Fibroblast of the conjunctiva (primary cell): ENCODE results near the gene TBCCD1.
"Not testable (repeated sequence)": the region's sequence is repeated elsewhere in the genome, so short reads cannot be mapped to it uniquely, and the experiment has no call there.

Experiments used
- DNase-seq: peaks from one replicate; pipeline ENCODE4 v3.0.0-alpha.2; 2010; ENCODE audit warnings: low read depth

Gene TBCCD1

DNA sequence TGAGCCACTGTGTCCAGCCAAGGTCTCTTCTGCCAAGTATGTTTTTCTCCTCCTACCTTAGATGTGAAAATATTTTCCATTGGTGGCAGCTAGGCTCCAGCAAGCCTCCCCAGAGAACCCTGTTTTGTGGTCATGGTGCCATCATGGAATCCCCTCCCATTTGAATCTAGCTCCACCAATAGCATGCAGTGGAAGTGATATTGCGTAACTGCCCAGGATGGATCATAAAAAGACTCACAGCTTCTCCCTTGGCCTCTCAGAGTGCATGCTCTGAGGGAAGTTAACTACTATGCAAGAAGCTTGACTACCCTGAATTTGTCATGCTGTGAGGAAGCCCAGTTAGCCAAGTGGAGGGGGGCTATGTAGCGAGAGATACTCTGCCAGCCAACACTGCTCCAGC, 50.5 kb downstream of the TBCCD1 start:
- no peak for DNase-seq

DNA sequence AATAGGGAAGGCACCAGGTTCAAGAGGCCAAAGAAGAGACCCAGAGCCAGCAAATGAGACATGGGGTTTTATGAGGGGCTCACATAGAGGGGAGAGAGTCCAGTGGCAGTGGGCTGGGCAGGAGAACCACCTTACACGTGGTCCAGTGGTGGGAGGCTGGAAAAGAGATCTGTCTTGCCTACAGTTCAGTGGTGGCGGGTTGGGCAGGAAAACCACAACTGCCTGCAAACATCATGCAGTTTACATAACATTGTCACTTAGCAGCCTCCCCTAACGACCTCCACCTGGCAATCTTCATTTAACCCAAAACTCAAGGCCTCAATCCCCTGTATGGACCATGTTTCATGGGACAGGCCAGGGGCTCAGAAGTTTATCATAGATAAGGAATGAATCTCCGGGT, 52.0 kb downstream of the TBCCD1 start:
- no peak for DNase-seq

DNA sequence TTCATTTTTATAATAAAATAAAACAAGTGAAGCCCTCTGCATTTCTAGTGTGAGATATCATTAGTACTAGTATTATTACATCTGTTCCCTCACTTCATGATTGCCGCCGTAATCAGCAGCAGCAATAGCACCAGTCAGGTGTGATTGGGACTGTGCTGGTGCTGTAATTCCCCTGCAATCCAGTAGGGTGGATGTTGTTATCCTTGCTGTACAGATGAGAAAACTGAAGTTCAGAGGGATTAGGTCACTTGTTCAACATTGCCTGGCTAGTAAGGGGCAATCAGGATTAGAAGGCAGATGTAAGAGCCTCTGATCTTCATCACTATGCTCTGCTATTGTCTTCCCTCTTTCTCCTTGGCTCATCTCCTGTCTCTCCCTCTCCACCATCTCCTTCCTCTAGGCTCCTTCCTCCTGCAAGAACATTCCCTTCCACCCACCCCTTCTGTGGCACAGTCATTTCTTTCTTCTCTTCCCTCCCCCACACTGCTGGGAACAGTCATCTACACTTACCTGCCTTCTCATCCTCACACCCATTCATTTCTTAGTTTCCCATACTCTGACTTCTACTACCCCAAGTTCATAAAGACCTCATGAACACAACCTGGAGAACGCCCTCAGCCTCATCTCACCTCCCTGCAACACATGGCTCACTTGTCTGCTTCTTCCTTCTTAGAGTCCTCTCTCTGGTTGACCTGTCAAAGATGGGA, 52.7 kb downstream of the TBCCD1 start:
- DNase-seq, result no peak

DNA sequence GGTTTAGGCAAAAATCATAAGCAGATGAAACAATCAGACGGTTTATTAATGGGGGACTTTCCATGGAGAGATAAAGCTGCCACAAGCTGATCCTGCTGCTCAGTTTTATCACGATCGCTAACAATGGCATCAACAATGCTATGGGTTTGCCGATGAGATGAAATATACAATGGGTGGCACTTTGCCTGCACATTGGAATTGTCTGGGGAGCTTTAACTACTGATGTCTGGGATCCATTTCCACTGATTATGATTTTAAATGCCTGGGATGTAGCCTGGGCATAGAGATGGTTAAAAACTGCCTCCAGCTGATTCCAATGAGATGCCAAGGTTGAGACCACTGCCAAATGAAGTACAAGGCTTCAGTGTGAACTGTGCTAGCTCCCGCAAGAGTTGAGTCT, 53.8 kb downstream of the TBCCD1 start:
- no peak for DNase-seq

DNA sequence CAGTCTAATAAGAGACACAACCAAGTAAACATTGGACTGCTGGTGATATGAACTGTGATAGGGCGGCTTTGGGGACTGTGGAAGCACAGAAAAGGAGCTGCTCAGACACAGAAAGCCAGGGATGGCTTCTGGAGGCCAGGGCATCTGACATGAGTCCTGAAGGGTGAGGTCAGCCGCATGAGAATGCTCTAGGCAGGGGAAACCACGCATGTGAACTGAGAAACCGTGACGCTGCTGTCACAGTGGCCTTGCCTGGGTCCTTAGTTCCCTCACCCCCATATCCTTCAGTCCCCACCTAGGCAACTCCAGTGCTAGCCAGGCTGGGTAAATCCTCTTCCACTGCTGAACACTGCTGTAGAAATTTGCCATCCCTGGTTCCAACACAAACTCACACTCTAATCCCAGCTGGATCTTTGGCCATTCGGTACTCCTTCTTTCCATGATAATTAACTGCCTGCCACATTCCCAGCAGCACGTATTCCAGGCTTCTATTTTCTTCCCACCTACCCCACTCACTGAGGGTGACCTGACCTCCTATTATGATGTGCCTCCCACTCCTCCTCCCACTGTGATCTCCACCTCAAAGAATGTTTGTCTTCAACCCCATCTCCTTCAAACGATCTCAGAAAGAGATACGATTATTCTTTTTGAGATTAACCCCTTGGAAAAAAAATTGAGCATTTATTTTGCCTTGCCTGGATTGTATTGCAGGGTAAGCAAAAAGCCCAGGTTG, 54.4 kb downstream of the TBCCD1 start:
- no peak for DNase-seq

DNA sequence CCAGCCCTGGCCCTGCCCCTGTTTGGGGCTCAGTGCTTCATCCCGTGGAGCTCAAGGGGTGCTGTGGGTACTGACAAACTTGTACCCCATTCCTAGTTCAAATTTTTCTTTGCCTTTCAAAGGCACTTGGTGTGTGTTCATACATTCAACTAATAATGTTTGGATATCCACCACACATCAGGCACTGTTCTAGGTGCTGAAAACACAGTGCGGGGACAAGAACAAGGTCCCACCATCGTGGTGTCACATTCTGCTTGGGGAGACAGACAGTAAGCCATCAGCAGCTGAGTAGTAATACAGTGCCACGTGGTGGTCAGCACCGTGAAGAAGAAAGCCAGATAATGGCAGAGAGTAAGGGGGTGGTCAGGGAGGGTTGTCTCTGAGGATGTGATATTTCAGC, 55.4 kb downstream of the TBCCD1 start:
- no peak for DNase-seq

DNA sequence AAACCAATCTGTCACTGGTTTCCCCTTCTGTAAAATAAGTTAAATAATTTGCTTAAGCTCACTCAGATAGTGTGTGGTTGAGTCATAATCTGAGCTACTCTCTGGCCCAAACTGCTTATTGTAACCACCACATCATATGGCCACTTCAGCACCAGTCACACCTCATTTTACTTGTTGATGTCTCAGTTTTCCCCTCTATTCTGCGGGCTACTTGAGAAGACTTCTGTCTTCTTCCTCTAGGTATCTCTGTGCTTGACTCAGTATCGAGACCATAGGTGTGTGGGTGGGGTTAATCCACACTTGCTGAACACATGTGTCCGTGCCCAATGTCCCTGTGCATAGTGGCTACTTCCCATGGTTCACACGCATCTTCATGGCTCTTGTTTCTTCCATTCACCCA, 55.9 kb downstream of the TBCCD1 start:
- DNase-seq, result no peak

DNA sequence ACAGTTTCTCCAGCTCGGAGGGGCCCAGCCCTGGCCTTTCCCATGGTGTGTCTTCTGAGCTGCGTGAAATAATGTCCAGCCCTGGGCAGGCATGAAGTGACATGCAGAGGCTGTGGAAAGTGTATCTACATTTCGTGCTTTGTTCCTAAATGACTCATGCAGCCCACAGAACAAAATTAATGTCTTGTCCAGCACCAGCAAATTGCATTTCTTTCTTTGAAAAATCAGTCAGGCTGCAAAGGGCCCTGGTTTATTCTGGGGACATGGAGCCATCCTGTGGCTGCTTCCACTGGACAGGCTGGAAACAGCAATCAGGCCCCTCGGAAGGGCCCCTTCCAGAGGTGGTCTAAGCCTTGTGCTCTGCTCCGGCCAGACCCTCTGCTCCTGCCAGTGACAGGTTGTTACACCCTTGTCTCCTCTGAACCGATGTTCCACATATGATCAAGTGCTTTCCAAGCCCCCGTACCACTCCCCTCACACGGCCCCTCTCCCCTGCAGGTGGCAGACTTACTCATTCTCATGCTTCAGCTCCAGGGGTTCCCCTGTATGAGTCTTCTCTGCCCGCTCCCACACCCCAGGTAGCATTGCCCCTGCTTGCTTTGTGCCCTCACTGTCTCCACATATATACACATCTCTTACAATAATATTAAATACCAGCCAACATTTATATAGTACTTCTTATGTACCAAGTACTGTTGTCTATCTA, 56.6 kb downstream of the TBCCD1 start:
- DNase-seq, result no peak

DNA sequence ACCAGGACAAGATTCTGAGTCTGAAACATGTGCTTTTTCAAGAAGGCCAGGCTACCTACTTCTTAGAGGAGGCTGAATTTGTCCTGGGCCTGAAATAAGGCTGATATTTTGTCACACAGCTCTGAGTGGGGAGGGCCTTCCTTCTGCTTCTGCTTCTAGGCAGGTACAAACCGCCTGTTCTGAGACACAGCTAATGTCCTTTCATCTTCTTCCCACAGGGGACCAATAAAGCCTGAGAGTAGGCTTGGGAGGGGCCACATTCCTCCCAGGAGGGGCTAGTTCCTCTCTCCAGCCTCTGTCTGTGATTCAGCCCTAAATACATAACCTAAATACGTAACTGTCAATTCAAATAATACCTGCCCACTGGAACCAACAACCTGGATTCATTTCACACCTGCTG, 57.7 kb downstream of the TBCCD1 start:
- no peak for DNase-seq

DNA sequence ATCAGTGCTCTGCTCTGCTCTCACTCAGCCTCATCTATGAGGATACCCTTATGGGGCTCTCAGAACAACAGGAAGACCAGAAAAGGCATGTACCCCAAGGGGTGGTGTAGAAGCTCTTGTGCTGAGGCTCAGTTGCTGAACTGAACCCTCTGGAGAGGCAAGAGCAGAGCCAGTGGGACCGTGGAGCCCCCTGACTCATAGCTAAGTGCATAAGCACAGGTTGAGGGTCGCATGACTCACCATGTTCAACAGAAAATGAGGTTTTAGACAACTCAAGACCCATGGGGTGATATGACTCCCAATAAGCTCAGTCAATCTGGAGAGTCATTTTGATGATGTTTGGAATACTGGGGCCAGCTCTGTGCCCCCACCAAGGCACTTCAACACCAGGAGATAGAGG, 60.3 kb downstream of the TBCCD1 start:
- no peak for DNase-seq

DNA sequence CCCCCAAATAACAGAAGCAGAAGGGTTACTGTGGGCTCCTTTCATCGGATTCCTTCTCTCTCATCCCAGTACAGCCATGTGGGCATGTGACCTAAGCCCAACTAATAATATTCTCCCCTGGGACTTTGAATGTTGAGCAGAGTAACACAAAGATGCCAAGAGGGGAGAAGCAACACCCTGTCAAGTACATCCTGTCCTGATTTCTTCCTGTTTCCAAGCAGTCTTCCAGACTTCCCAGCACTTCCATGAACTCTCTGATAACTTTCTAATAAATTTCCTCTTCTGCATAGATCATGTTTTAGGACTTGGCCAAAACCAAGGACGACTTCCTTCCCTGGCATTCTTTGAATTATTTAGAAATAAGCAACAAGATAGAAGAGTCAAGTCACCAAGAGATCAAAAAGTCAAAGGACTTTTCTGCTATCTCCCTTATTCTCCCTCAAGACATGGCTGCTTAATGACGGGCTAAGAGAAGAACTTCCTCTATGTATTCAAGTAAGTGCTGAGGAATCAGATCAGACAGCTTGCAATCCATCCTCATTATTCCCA, 60.9 kb downstream of the TBCCD1 start:
- DNase-seq, result no peak

DNA sequence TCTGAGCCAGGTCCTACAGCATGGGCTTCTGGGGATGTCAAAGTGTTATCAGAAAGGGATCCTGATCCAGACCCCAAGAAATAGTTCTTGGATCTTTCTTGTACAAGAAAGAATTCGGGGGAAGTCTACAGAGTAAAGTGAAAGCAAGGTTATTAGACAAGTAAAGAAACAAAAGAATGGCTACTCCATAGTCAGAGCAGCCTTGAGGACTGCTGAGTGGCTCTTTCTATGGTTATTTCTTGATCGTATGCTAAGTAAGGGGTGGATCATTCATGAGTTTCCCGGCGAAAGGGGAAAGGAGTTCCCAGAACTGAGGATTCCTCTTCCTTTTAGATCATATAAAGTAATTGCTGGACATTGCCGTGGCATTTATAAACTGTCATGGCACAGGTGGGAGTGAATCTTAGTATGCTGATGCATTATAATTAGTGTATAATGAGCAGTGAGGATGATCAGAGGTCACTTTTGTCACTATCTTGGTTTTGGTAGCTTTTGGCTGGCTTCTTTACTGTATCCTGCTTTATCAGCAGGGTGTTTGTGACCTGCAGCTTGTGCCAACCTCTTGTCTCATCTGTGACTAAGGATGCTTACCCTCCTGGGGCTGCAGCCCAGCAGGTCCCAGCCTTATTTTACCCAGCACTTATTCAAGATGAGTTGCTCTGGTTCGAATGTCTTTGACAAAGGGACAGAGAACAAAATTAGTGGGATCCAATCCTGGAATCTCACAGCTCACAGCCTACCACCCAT, 64.0 kb downstream of the TBCCD1 start:
- no peak for DNase-seq

DNA sequence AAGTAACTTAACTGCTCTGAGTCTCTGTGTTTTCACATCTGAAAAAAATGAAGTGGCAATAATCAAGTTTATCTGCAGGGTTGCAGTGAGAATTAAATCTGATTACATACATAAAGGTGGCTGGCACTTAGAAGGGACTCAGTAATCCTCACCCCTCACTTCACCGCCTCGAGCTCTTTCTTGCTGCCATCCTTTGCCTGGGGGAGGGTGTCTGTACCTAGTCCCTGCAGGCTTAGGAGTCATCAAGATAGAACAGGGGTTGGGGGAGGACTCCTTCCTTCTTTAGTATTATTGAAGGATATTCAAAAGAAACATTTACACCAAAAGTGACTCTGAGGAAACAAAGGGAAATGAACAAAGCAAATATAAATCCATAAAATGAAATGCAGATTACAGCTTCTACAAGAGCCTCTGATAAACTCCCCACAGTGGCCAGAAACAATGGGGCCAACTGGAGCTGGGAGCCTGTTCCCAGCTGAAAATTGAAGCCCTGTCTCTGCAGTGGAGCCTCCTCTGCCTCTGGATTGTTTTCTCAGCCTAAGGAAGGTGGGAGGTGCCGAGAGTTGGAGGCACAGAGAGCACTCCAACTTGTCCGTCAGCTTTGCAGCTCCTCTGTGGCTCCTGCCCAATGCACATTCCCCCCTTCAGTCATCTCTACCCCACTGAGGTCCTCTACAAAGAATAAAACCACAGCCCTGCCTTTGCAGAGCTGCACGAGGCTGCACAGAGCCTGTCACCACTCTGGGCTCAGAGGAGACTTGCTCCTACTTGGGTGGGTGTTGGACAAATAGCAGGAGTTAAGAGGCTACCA, 64.8 kb downstream of the TBCCD1 start:
- no peak for DNase-seq

DNA sequence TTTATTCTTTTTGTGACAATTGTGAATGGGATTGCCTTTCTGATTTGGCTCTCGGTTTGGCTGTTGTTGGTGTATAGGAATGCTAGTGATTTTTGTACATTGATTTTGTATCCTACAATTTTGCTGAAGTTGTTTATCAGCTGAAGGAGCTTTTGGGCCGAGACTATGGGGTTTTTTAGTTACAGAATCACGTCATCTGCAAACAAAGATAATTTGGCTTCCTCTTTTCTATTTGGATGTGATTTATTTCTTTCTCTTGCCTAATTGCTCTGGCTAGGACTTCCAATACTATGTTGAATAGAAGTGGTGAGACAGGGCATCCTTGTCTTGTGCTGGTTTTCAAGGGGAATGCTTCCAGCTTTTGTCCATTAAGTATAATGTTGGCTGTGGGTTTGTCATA, 67.2 kb downstream of the TBCCD1 start:
- not testable (repeated sequence) for DNase-seq

DNA sequence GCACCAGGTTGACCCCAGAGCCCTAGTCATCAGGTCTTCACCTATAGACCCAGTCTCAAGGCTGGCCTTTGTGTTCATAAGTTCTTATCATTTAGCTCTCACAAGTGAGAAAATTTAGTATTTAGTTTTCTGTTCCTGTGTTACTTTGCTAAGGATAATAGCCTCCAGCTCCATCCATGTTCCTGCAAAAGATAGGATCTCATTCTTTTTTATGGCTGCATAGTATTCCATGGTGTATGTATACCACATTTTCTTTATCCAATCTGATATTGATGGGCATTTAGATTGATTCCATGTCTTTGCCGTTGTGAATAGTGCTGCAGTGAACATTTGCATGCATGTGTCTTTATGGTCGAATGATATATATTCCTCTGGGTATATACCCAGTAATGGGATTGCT, 69.1 kb downstream of the TBCCD1 start:
- DNase-seq, result not testable (repeated sequence)

DNA sequence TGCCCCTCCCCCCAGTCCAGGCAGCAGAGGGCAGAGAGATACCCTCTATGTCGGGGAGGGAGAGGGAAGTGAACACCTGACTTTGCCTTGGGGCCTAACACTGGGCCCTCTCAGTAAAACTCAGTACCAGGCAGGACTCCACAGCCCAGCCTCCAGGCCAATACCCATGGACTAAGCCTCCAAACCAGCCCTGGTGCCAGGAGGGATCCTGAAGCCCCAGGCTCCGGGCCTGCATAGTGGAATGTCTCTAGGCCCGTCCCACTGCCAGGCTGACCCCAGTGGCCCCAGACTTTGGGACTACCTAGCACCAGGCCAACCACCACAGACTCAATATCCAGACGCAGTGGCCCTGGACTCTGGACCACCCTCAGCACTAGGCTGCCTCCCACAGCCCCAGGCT, 69.5 kb downstream of the TBCCD1 start:
- no peak for DNase-seq

DNA sequence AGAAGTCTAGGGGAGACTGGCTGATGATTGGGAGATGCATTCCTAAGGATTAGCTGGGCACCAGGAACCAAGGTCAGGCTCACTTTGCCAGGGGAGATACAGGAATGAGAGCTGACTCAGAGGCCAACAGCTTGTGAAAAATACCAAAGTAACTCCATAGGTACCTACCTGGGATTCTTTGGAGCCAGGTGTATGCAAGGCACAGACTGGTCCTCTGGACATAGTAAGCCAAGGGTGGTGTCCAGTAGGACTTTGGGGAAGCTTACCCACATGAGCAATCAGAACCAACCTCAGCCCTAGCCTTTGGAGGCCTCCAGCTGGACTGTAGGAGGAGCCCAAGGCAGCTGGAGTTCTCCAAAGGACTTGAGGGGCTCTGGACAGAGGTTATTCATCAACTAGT, 70.5 kb downstream of the TBCCD1 start:
- DNase-seq, result no peak
